GM21423 (cell line): ENCODE data around the gene TRIM8.
"Not testable (repeated sequence)": the region's sequence is repeated elsewhere in the genome, so short reads cannot be mapped to it uniquely, and the experiment has no call there.

Source experiments
- ATAC-seq: cut with Tn5 transposase; IDR thresholded peaks from one replicate; pipeline ENCODE4 v1.9.1; 2021; ENCODE audit warnings: mild to moderate bottlenecking, moderate library complexity; ENCODE audit not compliant: unreplicated experiment

Gene TRIM8

DNA sequence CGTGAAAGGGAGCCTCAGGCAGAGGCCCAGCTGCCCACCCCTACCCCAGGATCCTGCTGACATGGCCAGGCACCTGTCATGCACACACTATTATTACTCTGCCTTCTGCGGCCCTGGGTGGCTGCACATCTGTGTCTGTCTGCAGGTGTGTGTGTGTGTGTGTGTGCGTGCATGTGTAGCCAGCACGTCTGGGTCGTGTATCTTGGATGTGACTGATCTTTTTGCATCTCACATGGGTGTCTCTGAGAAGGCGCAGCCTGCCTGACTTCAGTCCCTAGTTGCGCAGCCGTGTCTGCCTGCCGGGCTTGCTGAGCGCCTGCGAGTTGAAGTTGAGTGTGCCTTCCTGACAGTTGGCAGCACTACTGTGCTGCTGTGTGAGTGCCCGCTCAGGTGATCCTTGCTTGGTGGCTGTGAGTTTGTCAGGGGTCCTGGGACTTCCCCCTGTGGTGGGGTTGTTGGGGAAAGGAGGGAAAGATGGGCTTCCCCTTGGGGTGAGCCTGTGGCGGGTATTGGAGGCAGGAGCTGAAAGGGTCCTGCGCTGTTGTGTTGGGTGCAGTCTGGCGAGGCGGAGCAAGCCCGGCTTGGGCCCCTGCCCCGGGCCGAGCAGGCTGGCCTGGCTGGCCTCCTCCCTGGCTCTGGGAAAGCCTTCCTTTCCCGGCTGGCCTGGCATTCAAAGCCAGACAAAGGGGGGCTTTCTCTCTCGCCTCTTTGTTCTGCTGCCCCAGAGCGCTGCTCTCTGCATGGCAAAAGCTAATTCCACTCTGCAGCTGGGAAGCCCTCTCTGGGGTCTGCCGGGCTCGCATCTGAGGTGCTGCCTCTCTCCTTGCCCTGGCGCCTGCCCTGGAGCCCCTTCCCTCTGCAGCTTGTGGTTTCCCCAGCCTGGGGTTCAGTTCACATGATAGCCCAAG lies 4.9 kb downstream of the TRIM8 start:
- ATAC-seq = no peak

DNA sequence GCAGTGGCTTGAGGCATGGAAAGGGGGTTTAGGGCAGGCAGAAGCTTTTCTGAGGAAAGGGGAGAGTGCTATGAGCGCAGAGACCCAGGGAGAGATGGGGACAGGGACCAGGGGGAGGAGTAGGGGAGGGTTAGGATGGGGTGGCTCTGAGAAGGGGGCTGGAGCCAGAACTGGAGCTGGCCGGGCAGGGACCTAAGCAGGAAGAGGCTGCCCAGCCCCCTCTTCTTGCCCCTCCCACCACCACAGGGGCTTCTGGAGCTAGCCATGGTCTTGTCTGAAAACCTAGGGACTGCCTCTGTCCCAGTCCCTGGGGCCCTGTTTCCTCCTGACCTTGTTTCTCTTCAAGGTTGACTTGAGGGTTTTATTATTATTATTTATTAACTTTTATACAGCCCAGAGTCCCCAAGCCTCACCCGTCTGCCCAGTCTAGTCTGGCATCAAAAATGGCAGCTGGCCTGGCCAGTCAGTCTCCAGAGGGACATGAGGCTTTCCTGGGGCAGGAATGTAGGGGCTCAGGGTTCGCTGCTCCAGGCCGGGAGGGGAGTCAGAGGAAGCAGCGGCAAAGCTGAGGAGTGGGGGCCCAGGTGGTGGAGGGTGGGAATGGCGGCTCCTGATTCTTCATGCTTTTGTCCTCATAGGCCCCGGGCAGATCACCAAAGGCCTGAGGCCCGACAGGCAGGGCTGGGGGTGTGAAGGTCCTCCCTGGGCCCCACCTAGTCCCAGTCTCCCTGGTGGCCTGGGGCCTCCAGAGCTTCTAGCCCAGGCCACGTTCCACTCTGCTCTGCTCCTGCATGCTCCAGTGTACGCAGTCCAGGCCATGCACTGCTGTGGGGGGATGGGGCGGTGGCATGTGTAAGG lies 5.7 kb downstream of the TRIM8 start:
- ATAC-seq = no peak

DNA sequence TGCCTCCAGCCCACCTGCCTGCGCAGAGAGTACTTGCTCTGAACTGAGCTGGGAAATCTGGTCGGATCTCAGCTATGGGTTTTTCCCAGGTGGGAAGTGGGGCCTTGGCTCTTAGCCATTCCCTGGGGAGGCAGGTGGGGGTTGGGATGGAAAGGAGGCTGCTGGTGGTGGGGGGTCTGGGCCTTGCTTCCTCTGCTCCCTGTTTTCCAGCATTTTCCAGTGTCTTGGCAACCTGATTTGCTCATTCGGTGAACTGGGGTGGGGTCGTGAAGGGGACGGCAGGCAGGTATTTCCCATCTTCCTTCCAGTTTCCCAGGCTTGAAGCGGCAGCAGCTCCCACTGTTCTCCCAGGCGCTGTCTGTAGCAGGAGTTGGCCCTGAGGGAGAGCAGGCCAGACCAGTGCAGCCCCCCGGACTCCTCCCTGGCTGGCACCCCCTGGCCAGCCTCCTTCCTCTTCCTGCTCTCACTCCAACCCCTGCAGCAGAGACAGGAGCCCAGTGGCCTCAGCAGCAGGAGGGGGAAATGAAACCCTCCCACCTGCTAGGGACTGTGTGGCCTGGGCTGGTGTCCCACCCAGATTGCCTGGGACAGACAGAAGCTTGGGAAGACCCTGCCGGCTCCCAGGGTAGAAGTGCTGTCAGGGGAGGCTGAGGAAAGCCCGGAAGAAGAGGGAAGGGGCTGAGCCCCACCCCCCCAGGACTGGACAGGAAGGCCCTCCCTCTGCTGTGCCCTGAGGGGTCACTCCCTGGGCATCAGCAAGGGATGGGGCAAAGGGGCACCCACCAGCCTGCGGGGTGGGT lies 6.6 kb downstream of the TRIM8 start:
- ATAC-seq = no peak

DNA sequence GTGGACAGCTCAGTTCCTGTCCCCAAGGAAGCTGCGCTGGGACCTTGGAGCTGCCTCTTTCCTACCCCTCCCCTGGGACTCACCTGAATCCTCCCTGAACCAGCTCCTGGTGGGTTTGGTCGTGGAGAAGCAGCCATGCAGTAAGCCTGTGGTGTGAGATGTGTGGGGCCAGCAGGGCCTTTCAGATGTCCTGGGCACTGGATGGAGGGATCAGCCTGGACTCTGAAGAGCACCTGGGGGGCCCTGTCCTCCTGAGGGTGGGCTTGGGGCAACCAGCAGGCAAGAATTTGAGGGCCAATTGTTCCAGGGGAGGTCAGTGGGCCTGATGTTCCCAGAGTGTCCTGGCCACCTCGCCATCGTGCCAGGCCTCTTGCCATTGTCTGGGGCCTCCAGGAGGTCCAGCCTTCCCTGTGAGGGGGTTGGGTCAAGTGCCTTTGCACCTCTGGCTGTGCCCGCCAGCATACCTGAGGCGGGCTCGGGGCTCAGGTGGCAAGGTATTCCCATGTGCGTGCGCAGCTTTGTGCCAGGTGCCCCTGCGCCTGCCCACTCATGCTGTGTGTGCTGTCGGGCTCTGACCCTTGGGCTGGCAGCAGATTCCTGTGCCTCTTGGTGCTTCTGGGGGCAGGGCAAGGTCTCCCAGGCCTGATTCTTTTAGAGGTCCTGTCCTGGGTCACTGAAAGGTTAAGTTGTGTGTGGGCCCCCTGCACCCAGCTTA lies 7.3 kb downstream of the TRIM8 start:
- ATAC-seq = peak; percentile 7

DNA sequence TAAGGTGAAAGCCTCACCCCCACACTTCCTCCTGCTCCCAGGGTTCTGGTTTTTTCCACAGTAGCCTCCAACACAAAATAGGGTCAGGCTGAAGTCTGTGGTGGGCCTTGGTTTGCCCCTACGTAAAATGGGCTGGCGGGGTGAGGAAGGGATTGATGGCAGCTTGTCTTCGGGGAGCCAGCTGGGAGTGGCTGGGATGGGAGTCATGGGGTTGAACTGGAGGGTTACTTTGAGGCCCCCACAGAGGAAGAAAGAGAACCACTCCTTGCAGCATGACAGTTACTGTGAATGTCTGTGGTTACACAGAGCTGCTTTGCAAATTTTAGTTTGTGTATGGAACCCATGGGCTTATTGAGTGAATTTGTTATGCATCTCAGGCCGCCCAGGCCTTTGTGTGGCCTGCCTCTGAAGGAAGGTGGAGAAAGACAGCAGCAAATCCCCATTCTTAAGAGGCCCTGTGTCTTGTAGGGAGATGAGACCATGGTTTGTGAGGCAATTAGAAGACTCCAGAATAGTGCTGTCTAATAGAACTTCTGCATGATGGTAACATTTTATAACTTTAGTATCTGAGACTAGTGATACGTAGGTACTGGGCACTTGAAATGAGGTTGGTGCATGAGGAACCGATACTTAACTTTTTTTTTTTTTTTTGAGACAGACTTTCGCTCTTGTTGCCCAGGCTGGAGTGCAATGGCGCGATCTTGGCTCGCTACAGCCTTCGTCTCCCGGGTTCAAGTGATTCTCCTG lies 8.1 kb downstream of the TRIM8 start:
- peak; percentile 46 for ATAC-seq

DNA sequence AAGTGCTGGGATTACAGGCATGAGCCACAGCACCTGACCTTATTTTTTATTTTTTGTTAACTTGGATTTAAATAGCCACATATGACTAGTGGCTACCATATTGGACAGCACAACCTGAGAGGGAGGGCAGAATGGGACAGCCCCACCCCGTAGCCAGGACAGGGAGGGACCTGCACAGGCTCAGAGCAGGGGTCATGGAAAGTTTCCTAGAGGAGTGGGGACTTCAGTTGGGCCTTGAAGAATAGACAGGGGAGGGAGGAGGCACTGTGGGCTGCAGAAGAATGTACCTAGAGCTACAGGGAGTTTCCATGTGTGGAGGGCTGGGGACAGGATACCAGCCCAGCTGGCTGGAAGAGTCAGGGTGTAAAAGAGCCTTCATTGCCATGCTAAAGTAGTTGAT lies 8.8 kb downstream of the TRIM8 start:
- no peak for ATAC-seq

DNA sequence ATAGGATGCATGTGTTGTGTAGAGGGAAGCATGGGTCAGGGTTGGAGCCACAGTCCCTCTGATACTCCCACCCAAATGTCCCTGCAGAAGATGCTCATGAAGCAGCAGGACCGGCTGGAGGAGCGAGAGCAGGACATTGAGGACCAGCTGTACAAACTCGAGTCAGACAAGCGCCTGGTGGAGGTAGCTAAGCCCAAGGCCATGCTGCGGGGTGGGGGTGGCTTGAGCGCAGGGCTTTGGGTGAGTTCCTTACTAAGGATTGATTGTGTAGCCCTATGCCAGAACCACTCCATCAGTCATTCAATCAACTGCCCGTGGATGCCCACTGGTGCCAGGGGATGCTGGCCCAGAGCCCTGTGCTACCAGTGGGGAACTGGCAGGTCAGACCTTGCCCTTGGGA lies 10.3 kb downstream of the TRIM8 start:
- no peak for ATAC-seq

DNA sequence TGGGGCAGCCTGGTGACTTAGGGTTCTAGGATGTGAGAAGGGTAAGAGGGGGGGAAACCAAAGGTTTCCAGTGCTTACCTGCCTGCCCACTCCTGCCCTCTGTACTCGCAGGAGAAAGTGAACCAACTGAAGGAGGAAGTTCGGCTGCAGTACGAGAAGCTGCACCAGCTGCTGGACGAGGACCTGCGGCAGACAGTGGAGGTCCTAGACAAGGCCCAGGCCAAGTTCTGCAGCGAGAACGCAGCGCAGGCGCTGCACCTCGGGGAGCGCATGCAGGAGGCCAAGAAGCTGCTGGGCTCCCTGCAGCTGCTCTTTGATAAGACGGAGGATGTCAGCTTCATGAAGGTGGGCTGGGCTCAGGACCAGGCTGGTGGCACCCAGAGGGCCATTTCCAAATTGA lies 10.7 kb downstream of the TRIM8 start:
- ATAC-seq = no peak

DNA sequence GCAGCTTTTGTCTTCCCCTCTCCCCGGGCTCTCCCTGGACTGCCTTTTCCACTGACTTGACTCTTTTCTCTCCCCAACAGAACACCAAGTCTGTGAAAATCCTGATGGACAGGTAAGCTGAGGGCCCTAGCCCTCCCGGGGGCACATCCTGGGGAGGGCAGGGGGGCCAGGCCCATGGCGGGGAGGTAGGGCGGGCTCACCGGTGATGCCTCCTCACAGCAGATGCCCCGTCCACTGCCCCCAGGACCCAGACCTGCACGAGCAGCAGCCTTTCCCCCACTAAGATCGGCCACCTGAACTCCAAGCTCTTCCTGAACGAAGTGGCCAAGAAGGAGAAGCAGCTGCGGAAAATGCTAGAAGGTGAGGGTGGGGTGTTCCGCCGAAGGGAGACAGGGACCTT lies 11.7 kb downstream of the TRIM8 start:
- ATAC-seq = no peak

DNA sequence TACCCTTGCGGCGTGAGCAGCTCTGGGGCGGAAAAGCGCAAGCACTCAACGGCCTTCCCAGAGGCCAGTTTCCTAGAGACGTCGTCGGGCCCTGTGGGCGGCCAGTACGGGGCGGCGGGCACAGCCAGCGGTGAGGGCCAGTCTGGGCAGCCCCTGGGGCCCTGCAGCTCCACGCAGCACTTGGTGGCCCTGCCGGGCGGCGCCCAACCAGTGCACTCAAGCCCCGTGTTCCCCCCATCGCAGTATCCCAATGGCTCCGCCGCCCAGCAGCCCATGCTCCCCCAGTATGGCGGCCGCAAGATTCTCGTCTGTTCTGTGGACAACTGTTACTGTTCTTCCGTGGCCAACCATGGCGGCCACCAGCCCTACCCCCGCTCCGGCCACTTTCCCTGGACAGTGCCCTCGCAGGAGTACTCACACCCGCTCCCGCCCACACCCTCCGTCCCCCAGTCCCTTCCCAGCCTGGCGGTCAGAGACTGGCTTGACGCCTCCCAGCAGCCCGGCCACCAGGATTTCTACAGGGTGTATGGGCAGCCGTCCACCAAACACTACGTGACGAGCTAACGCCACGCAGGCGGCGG lies 12.6 kb downstream of the TRIM8 start:
- no peak for ATAC-seq

DNA sequence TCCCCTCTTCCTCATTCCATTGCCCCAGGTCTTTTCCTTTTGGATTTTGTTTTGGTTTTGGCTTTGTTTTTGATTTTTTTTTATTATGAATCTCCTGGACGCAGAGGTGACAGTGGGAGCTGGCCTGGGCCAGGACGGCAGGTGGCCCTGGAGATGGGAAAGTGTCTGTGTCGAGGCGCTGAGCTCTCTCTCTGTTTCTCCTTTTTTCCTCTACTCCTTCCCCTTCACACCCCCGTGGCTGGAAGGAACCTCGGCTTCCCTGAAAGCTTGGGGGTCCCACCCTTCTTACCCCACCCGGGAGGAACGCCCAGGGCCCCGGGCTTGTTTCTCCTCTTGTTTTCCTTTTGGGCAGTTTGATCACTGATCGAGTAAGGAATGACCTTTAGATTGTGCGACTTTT lies 13.2 kb downstream of the TRIM8 start:
- ATAC-seq = no peak

DNA sequence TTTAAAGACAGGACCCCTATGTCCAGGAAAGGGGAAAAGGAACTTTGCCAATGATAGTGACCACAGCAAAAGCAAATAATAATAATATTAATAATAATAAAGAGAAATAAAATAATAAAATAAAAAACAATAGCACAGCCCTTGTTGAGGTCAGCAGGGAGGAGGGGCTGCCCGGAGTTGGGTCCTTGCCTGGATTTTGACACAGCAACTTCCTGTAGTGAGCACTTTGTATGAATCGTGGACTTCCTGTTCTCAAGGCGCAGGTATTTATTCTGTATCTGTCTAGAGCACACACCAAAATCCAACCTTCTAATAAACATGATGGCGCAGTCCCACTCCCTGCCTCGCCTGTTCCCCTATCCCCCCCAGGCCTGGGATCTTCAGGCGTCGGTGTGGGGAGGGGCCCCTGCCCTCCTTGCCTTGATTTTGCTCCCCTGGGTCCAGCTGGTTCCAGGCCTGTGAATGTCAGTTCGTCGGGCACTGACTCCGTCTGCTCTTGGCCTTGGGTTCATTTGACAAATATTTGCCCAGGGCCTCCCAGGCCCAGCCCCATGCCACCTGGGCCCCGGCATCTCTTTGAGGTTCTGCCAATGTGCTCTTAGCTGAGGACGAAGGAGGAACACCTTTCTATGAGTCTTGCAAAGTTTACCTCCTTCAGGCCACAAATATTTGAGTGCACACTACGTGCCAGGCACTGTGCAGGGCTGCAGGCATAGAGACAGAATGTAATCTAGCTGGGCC lies 13.9 kb downstream of the TRIM8 start:
- no peak for ATAC-seq

DNA sequence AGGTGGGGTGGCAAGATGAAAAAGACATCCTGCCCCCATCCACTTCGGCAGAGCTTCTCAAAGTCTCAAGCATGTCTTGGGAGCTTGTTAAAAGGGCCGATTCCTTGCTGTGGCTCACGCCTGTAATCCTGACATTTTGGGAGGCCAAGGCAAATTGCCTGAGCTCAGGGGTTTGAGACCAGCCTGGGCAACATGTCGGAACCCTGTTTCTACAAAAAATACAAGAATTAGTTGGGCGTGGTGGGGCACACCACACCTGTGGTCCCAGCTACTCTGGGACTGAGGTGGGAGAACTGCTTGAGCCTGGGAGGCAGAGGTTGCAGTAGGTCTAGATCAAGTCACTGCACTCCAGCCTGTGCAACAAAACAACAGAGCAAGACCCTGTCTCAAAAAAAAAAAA lies 14.5 kb downstream of the TRIM8 start:
- no peak for ATAC-seq

DNA sequence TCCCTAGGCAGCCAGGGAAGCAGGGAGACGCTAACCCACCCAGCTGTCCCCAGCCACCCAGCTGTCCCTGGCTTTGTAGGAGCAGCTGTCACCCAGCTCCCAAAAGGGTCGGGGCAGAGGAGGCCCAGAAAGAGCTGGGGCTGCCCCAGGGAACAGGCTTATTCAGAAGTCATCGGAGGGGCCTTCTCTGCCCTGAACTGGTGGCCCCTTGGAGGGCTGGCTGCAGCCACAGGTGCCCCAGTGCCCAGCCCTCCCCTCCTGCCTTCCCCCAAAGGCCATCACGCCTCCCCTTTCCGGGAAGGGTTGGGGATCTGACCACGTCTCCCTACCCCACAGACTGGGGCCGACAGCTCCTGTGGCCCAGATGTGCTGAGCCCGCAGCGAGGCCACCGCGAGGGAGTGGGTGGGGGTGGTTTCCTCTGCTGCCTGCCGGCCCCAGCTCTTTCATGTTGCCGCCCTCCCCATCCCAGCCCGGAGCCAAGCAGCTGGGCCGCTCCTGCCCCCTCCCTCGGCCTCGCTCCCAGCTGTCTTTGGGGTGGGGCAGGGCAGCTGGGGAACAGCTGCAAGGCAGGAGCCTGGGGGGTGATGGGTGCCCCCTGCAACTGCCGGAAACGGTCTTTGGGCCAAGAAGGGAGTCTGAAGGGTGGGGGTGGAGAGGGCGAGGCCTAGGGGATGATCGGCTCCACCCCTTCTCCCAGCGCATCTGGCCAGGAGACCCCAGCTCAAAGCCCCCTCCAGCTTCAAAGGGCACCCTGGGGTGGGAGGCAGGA lies 16.8 kb downstream of the TRIM8 start:
- ATAC-seq = peak; percentile 77

DNA sequence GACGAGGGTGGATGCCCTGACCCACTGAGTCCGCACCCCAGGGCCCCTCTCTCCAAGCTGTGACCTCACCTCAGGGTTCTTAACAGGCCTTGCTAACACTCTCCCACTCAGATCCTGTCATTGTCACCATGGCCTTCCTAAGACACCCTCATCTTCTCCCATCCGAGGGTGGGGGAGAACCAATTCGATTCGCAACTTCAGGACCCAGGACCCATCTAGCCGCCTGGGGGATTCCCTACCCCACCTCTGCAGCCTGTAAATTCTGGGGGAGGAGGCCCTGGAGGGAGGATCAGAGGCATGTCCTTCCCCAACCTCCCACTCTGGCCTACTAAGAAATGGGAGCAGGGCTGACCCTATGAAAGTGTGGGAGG lies 17.4 kb downstream of the TRIM8 start:
- ATAC-seq = peak; percentile 16

DNA sequence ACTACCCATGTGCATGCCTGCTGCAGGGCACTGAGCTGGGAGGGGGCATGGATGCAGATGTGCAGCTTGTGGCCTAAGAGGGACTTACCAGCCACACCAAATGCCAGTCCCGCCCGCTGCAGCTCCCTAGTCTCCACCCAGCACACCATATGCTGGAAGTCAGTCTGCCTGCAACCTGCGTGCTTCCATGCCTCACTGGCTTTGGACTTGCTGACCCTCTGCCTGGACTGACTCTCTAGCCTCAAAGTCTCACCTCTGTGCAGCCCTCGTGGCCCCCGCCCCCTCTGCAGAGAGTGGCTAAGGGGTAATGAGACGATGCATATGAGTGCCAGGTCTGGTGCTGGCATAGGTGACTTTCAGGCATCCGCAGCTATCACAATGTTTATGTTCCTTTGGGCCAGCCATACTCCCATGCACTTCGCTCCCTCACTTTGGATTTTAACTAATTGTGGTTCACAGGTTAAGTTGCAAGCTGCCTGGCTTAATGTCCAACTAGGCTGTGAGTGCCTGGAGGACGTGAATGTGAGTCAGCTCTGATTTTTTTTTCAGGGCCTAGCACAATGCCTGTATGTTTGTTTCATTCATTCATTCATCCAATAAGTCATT lies 21.7 kb downstream of the TRIM8 start:
- no peak for ATAC-seq

DNA sequence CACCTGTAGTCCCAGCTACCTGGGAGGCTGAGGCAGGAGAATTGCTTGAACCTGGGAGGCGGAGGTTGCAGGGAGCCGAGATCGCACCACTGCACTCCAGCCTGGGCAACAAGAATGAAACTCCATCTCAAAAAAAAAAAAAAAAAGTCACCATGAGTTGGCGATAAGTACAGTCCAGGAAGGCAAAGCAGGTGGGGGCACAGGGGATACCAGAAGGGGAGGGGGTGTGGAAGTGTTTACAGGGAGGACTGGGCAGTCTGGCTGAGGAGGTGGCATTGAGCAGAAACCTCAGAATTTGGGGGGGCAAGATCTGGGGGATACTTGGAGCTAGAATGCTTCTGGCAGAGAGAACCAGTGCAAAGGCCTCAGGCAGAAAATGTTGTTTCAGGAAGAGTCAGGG lies 23.1 kb downstream of the TRIM8 start:
- not testable (repeated sequence) for ATAC-seq
